SIG-M5 (cell line): ENCODE measurements around the gene GTF3C5.
"Not testable (repeated sequence)": the region's sequence is repeated elsewhere in the genome, so short reads cannot be mapped to it uniquely, and the experiment has no call there.

ENCODE experiments used
- DNase-seq: peaks from one replicate; lab custom pipeline; 2025; lab: John Stamatoyannopoulos, UW

GTF3C5 gene

GRCh38 chr9:133055788-133056420 lies 25.1 kb downstream of the GTF3C5 start:
- DNase-seq = no peak

- no peak for DNase-seq
Observed at GRCh38 chr9:133056533-133056932, 25.7 kb downstream of the GTF3C5 start.

GRCh38 chr9:133057006-133057405 lies 26.2 kb downstream of the GTF3C5 start:
- DNase-seq = no peak

GRCh38 chr9:133057553-133057952 lies 26.8 kb downstream of the GTF3C5 start:
- DNase-seq = no peak

- no peak for DNase-seq
Observed at GRCh38 chr9:133058071-133058470, 27.3 kb downstream of the GTF3C5 start.

GRCh38 chr9:133058550-133059320 lies 27.9 kb downstream of the GTF3C5 start:
- DNase-seq = no peak

GRCh38 chr9:133059623-133060022 lies 28.8 kb downstream of the GTF3C5 start:
- DNase-seq = no peak

- DNase-seq = no peak
Observed at GRCh38 chr9:133060417-133060841, 29.6 kb downstream of the GTF3C5 start.

GRCh38 chr9:133061019-133061763 lies 30.4 kb downstream of the GTF3C5 start:
- not testable (repeated sequence) for DNase-seq

GRCh38 chr9:133061764-133062145 lies 31.0 kb downstream of the GTF3C5 start, which contains the start of gene CEL:
TSS of gene CEL (plus strand) at chr9:133061981. CDS start at chr9:133062003, 22 bp downstream.
- not testable (repeated sequence) for DNase-seq

GRCh38 chr9:133062569-133062968 lies 31.8 kb downstream of the GTF3C5 start:
- DNase-seq = not testable (repeated sequence)

GRCh38 chr9:133063159-133063499 lies 32.3 kb downstream of the GTF3C5 start:
- no peak for DNase-seq

GRCh38 chr9:133063500-133064231 lies 32.9 kb downstream of the GTF3C5 start:
- DNase-seq = no peak

- DNase-seq = no peak
Observed at GRCh38 chr9:133064241-133065069, 33.7 kb downstream of the GTF3C5 start.

- DNase-seq = no peak
Observed at GRCh38 chr9:133065070-133065388, 34.2 kb downstream of the GTF3C5 start.

GRCh38 chr9:133066181-133066983 lies 35.6 kb downstream of the GTF3C5 start:
- no peak for DNase-seq

- no peak for DNase-seq
Observed at GRCh38 chr9:133067006-133067405, 36.2 kb downstream of the GTF3C5 start.

- DNase-seq = no peak
Observed at GRCh38 chr9:133067813-133068212, 37.0 kb downstream of the GTF3C5 start.

- DNase-seq = not testable (repeated sequence)
Observed at GRCh38 chr9:133068431-133068830, 37.6 kb downstream of the GTF3C5 start.

- DNase-seq = not testable (repeated sequence)
Observed at GRCh38 chr9:133070500-133070961, 39.7 kb downstream of the GTF3C5 start.
